Activated T-helper 17 cell treated with anti-CD3 and anti-CD28 coated beads, Interleukin-2, amount 50 U/mL, for 72 hours (primary cell): ENCODE data around the gene CYSLTR2. TPM values are rescaled to one million over a fixed set of nuclear protein-coding genes. Genes with fewer than 3 reads are reported as not detected.

ENCODE experiments used
- ATAC-seq: fragments of 150-1000 bp; cut with Tn5 transposase; replicated peaks from 2 replicates; pipeline ENCODE4 v1.10.0; 2021; ENCODE audit warnings: mild to moderate bottlenecking, moderate library complexity
- H3K27ac Mint-ChIP-seq: one replicate; pipeline ENCODE4 v1.8.0; 2022; ENCODE audit warnings: mixed read lengths
- H3K27me3 Mint-ChIP-seq: one replicate; pipeline ENCODE4 v1.8.0; 2022; ENCODE audit warnings: mixed read lengths
- H3K36me3 Mint-ChIP-seq: one replicate; pipeline ENCODE4 v1.8.0; 2022; ENCODE audit warnings: low read depth, mild to moderate bottlenecking, mixed read lengths
- H3K4me1 Mint-ChIP-seq: one replicate; pipeline ENCODE4 v1.8.0; 2022; ENCODE audit warnings: mixed read lengths
- H3K4me3 Mint-ChIP-seq: one replicate; pipeline ENCODE4 v1.8.0; 2022; ENCODE audit warnings: mild to moderate bottlenecking, mixed read lengths
- H3K9me3 Mint-ChIP-seq: one replicate; pipeline ENCODE4 v1.8.0; 2022; ENCODE audit warnings: mixed read lengths
- total RNA-seq, 2 donors: library from RNA; stranded (reverse); gene quantifications; one replicate each; pipeline ENCODE4 v1.2.3, GENCODE V29; 2022

Gene CYSLTR2
- total RNA-seq, 2 donors from 2014 or later = 1.8 to 8.2 TPM

GRCh38 chr13:48729856-48730255 is 76.1 kb downstream of the CYSLTR2 start:
- H3K27ac Mint-ChIP-seq = peak overlapping the region; percentile 81
- no peaks in the 10 kb centered on the region for H3K9me3 Mint-ChIP-seq
- peaks cover 13% of the 10 kb centered on the region for H3K4me1 Mint-ChIP-seq
- H3K4me3 Mint-ChIP-seq = peak overlapping the region; percentile 71
- no peak for ATAC-seq
- peaks cover 3% of the 10 kb centered on the region for H3K27me3 Mint-ChIP-seq
- H3K36me3 Mint-ChIP-seq = no peaks in the 10 kb centered on the region

DNA sequence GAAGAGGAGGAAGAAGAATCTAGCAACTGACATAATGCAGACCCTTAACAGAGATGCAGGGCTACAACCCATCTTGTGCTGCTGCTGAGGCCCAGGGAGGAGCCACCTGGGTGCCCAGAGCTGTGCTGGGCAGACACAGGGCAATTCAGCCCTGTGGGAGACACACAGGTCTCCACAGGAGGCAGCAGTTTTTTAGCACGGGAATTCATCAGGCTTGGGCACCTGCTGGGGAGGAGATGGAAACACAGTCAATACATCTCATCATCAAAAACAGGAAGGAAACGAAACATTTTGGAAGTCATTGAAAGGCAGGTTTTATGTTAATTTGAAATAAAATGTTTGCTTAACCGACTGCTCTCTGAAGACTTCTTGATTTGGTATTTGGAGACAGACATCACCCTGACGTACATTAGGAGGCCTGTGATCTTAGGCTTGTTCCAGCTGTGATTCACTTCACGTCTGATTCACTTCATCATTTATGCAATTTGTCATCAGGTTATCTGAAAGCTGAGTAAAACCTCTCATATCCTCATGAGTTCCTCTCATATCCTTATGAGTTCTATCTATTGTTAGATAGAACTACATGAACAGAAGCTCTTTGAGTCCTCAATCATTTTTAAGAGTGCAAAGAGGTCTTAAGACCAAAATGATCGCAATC is 77.4 kb downstream of the CYSLTR2 start:
- peaks cover 13% of the 10 kb centered on the region for H3K4me1 Mint-ChIP-seq

DNA sequence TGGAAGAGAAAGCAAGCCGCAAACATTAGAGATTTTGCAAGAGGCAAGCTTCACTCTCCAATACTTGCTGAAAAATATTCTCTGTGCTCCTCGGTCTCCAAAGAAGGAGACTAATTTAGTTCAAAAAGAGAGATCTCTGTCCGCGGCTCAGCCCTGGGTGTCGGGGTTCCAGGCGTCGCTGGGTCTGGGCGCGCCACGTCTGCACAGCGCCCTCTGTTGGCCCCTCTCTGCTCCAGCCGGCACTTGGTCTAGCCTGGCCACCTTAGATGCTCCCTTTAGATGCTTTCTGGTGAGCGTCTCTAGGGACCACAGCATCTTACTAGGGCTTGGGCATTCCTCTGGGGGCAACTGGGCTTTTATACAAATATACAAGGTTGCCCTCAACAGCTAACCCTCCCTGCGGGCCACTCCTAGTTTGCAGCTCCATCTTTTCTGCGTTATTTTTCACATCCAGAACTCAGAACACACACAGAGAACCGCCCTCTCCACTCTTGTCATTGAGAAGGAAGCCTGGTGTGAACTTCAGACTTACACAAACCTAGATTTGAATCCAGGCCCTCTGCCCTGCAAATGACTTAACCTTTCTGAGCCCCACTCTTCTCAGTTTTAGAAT is 78.3 kb downstream of the CYSLTR2 start:
- peak; percentile 67 for ATAC-seq
- Mint-ChIP-seq H3K27me3 (peaks cover 3% of the 10 kb centered on the region), H3K4me3 (peak overlapping the region; percentile 71), H3K36me3 (no peaks in the 10 kb centered on the region), H3K9me3 (no peaks in the 10 kb centered on the region), H3K27ac (peak overlapping the region; percentile 81), H3K4me1 (peaks cover 13% of the 10 kb centered on the region)

More for the DNA sequence above, 77.4 kb downstream of the CYSLTR2 start:
- Mint-ChIP-seq H3K36me3 (no peaks in the 10 kb centered on the region), H3K27ac (peak overlapping the region; percentile 81), H3K9me3 (no peaks in the 10 kb centered on the region), H3K27me3 (peaks cover 3% of the 10 kb centered on the region), H3K4me3 (peak overlapping the region; percentile 71)
- peak; percentile 93 for ATAC-seq

GRCh38 chr13:48733739-48734335 is 80.1 kb downstream of the CYSLTR2 start:
- no peak for ATAC-seq
- Mint-ChIP-seq H3K36me3 (no peaks in the 10 kb centered on the region), H3K4me1 (peaks cover 13% of the 10 kb centered on the region), H3K27me3 (peaks cover 3% of the 10 kb centered on the region), H3K4me3 (no peak overlapping the region), H3K9me3 (no peaks in the 10 kb centered on the region), H3K27ac (no peak overlapping the region)

- peaks cover 8% of the 10 kb centered on the region for H3K4me1 Mint-ChIP-seq
- no peak for ATAC-seq
- peaks cover 3% of the 10 kb centered on the region for H3K27me3 Mint-ChIP-seq
- H3K36me3 Mint-ChIP-seq = no peaks in the 10 kb centered on the region
- H3K4me3 Mint-ChIP-seq = no peak overlapping the region
- no peaks in the 10 kb centered on the region for H3K9me3 Mint-ChIP-seq
- H3K27ac Mint-ChIP-seq = no peak overlapping the region
Observed at GRCh38 chr13:48735571-48735970, 81.8 kb downstream of the CYSLTR2 start.

DNA sequence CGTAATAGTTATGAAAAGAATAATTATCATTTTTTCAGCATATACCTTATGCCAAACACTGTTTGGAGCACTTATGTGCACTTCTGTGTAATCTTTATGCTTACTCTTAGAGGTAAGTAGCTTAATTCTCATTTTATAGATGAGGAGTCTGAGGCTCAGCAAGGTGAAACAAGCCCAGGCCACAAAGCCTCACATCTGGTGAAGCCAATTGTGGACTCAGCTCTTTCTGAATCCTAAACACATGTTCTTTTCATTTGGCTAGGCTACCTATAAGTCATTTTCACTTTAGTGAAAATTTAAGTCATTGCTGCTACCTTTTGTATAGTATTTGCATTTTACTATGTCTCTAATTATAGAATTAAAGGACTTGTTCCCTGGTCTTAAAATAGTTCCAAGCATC is 84.0 kb downstream of the CYSLTR2 start:
- H3K27me3 Mint-ChIP-seq = peaks cover 3% of the 10 kb centered on the region
- no peak overlapping the region for H3K4me3 Mint-ChIP-seq
- H3K36me3 Mint-ChIP-seq = no peaks in the 10 kb centered on the region
- no peaks in the 10 kb centered on the region for H3K9me3 Mint-ChIP-seq
- no peak overlapping the region for H3K27ac Mint-ChIP-seq
- peaks cover 5% of the 10 kb centered on the region for H3K4me1 Mint-ChIP-seq
- no peak for ATAC-seq

DNA sequence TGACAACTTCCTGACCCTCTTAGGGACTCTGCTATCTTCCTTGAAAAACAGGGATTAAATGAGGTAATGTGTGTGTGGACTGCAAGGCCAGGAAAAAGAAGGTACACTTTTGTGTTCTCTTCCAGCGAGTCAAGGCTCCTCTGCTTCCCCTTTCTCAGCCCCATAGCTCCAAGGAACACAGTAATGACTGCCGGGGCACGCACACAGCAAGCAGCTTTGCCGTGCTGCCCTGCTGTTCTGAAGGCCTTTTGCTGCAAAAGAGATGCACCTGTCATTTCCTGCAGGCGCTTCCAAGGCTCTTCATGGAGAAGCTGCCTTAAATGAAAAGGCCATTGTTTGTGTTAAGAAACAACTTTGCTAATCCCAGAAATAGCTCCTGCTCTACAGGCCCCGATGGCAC is 84.6 kb downstream of the CYSLTR2 start:
- ATAC-seq = no peak
- Mint-ChIP-seq H3K27me3 (peaks cover 3% of the 10 kb centered on the region), H3K9me3 (no peaks in the 10 kb centered on the region), H3K4me1 (peaks cover 5% of the 10 kb centered on the region), H3K27ac (no peak overlapping the region), H3K36me3 (no peaks in the 10 kb centered on the region), H3K4me3 (no peak overlapping the region)

- Mint-ChIP-seq H3K4me1 (peaks cover 5% of the 10 kb centered on the region), H3K27me3 (peaks cover 6% of the 10 kb centered on the region), H3K27ac (no peak overlapping the region), H3K4me3 (no peak overlapping the region), H3K36me3 (no peaks in the 10 kb centered on the region), H3K9me3 (no peaks in the 10 kb centered on the region)
- ATAC-seq = peak; percentile 16
Observed at GRCh38 chr13:48739386-48739964, 85.7 kb downstream of the CYSLTR2 start.

DNA sequence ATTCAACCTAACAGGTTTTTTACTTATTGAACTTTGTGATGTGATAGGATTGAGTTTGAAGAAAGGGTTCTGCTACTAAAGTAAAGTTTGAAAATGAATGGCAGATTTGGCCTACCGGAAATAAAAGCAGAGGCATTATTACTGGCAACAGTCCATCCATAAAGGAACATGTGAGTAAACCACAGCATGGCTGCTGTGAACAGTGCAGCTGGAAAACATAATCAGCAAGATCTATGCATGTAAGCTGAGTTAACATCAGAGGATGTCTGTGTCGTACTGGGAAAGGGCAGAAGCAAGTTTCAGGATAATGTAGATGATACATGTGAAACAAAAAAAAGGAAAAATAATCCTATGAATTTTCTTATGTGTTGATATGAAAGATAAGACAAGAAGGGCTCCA is 87.6 kb downstream of the CYSLTR2 start:
- Mint-ChIP-seq H3K27ac (peak overlapping the region; percentile 3), H3K4me3 (no peak overlapping the region), H3K36me3 (no peaks in the 10 kb centered on the region), H3K9me3 (no peaks in the 10 kb centered on the region), H3K4me1 (peaks cover 5% of the 10 kb centered on the region), H3K27me3 (peaks cover 6% of the 10 kb centered on the region)
- ATAC-seq = no peak

DNA sequence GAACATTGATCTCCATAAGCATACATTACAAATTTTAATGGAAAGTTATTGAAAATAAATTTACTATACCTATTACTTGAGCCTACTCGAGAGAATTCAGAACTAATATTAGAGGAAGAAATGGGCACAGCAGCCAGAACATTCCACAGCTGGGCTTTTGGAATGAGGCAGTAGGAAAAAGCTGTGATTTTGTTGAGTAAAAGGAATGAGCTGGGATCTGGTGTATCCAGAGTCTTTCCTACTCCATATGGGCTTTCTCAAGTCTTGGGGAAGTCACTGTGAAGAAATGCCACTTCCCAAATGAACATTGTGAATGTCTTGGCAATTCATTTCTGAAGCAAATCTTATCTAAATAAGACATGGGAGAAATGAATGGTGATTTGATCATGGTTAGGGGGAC is 93.1 kb downstream of the CYSLTR2 start:
- Mint-ChIP-seq H3K4me1 (peaks cover 26% of the 10 kb centered on the region), H3K27ac (no peak overlapping the region), H3K27me3 (peaks cover 6% of the 10 kb centered on the region), H3K36me3 (peaks cover 7% of the 10 kb centered on the region), H3K4me3 (no peak overlapping the region), H3K9me3 (no peaks in the 10 kb centered on the region)
- no peak for ATAC-seq

DNA sequence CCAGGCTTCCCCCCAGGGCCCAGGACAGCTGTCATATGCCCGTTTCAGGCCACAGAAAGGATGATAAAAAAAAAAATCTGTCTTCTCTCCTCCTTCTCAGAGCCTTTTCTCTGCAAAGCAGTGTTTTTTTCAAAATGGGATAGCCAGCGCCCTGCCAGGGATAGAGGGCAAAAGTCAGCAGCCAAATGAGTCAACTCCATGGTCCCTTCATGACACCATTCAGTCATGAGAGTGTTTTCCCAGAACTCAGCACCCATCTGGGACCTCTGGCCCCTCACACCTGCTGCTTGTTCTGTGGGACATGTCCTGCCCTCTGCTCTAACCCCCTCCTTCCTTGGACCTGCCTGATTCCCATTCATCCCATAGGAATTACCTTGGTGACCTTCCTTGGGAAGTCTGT is 95.0 kb downstream of the CYSLTR2 start:
- peaks cover 21% of the 10 kb centered on the region for H3K4me1 Mint-ChIP-seq
- peak overlapping the region; percentile 60 for H3K4me3 Mint-ChIP-seq

DNA sequence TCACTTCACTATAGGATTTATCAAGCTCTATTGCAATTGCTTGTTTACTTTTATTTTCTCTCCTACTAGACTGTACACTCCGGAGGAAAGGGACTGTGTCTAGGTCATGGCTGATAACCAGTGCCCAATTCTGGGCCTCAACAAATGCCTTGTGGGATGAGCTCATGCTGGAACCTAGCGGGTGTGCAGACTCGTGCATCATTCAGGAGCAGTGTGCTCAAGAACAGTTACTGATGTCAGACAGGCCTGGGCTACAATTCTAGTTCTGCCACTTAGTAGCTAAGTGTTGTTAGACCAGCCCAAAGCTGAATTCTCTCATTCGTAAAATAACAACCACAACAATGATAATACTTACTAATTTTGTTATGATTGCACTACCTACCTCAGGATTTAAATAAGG is 95.4 kb downstream of the CYSLTR2 start:
- H3K9me3 Mint-ChIP-seq = no peaks in the 10 kb centered on the region
- peak; percentile 55 for ATAC-seq
- H3K27ac Mint-ChIP-seq = peak overlapping the region; percentile 90
- peak overlapping the region; percentile 60 for H3K4me3 Mint-ChIP-seq
- H3K4me1 Mint-ChIP-seq = peaks cover 21% of the 10 kb centered on the region
- peaks cover 7% of the 10 kb centered on the region for H3K36me3 Mint-ChIP-seq
- H3K27me3 Mint-ChIP-seq = no peaks in the 10 kb centered on the region

More for the DNA sequence above, 95.0 kb downstream of the CYSLTR2 start:
- Mint-ChIP-seq H3K27me3 (peaks cover 2% of the 10 kb centered on the region), H3K9me3 (no peaks in the 10 kb centered on the region), H3K27ac (peak overlapping the region; percentile 90), H3K36me3 (peaks cover 7% of the 10 kb centered on the region)
- ATAC-seq = no peak

DNA sequence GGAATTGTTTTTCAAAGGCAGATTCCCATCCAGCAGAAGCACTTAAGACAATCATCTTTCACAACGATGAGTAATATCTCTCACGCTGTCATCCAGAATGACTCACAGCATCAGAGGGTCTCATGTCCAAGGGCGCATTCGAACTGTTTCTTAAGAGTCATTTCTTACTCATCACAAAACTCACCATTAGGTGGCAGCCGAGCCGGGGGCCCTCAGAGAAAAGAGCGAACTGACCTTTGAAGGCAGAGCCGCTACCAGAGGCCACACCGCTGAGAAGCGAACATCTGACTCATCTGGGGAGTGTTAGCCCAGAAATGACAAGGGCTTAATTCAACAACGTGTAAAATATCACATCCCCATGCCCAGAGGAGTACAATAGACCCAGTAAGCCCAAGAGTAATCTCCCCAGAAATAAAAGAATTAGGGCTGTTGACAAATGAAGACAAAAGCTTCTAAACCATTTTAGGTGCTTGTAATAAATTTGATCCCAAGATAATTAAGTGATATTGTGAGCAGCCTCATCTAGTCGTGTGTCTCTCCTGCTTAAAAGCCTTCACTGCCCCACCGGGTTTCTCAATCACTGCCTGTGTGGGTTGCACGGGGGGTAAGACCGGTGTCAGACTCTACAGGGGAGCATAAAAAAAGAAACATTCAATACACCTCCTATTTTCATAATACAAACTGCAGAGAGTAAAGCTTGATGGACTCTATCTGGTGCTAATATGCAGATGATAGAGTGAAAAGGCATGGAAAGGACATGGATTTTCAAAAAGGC is 96.2 kb downstream of the CYSLTR2 start:
- Mint-ChIP-seq H3K27me3 (no peaks in the 10 kb centered on the region), H3K27ac (peak overlapping the region; percentile 90), H3K4me3 (peak overlapping the region; percentile 60), H3K9me3 (no peaks in the 10 kb centered on the region), H3K4me1 (peaks cover 21% of the 10 kb centered on the region), H3K36me3 (peaks cover 7% of the 10 kb centered on the region)
- ATAC-seq = peak; percentile 93
